ENCODE data around the gene SEMA6D. TPM values are rescaled to one million over a fixed set of nuclear protein-coding genes. Genes with fewer than 3 reads are reported as not detected.

The SEMA6D gene
- total RNA-seq, 4 donors from 2014 or later, result 23.3 to 59.4 (median 42.7) TPM

DNA sequence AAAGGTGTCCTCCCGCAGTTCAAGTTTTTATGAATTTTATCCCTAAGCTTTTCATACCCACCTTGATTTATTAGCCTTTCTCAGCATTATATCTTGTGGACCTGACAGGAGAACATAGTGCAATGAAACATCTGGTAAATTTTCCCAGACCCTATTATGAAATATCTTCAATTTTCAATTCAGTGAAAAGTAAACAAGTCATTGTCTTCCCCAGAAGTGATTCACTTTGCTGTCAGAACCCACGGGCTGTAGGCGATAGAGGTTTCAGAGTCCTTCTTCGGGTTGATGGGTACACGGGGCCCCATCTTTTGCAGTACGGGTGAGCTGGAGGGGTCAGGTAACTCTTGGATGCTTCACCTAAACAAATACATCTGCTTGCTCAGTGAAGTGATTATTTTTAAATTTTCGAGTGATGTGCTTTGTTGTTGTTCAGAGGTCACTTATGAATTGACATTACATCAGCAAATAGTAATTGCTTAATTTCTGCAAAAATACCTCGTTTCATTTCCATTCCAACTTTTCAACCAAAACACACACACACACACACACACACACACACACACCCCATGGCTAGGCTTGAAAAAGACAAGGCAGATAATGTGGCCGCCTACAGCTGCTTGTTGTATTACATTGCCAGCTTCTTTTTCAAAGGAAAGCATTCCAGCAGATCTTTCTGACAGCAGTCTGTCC is 102.9 kb downstream of the SEMA6D start:
- in situ Hi-C loops (cut with MboI; ENCODE audit: low pct_ligation_motif_present in 1 of 4, low pct_unique_long_range_greater_than_20kb in 1 of 4, low sequenced_read_pairs in 3 of 4), result no loop called here
- peaks cover 0 to 7% (median 0%) of the 10 kb centered on the region in 4 donors for H3K4me1 ChIP-seq

DNA sequence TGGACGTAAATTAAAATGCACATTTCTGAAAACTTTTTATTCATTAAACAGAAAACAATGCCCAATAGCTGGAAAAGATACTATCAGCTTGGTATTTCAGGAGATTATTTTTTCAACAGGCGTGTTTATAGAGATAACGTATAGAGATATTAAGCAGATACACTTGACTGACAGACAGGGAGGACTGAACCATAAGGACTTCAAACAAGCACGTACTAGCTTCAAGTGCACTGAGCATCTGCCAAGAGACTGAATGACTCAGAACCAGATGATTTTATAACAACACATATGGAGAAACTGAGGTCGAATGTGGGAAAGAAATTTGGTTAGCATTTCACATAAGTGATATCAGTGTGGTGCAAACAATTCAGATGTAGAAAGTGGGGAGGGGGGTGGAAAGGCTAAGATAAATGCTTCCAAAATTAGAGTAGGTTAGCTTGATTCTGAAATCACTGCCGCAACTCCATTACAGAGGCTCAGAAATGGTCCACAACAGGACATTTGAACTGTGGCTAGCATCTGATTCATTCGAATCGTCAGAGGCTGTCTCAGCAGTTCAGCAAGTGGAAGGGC is 103.5 kb downstream of the SEMA6D start:
- 45 to 61% methylated on average over 8 of the region's 8 CpGs for WGBS, 2 donors (ENCODE audit: low coverage in 1 of 2)
- no peak for TF ChIP-seq POLR2A (IDR thresholded peaks at IDR 0.05)
- TF ChIP-seq, protein P1, sequence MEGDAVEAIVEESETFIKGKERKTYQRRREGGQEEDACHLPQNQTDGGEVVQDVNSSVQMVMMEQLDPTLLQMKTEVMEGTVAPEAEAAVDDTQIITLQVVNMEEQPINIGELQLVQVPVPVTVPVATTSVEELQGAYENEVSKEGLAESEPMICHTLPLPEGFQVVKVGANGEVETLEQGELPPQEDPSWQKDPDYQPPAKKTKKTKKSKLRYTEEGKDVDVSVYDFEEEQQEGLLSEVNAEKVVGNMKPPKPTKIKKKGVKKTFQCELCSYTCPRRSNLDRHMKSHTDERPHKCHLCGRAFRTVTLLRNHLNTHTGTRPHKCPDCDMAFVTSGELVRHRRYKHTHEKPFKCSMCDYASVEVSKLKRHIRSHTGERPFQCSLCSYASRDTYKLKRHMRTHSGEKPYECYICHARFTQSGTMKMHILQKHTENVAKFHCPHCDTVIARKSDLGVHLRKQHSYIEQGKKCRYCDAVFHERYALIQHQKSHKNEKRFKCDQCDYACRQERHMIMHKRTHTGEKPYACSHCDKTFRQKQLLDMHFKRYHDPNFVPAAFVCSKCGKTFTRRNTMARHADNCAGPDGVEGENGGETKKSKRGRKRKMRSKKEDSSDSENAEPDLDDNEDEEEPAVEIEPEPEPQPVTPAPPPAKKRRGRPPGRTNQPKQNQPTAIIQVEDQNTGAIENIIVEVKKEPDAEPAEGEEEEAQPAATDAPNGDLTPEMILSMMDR (IDR thresholded peaks at IDR 0.05), result no peak
- TF ChIP-seq POLR2AphosphoS5 (IDR thresholded peaks at IDR 0.05), result no peak
- TF ChIP-seq EP300 (IDR thresholded peaks at IDR 0.05; ENCODE audit: low read depth), result no peak
- H3K27ac ChIP-seq, result no peak overlapping the region
- DNase-seq, result no peak
- H3K4me1 ChIP-seq, result peaks cover 0 to 7% (median 0%) of the 10 kb centered on the region in 4 donors
- intact Hi-C loops (cut with DNase I; ENCODE audit: low total_unique reads), result no loop called here
- no peaks in the 10 kb centered on the region for H3K36me3 ChIP-seq
- H3K27me3 ChIP-seq, result no peaks in the 10 kb centered on the region
- no peaks in the 10 kb centered on the region for H3K9me3 ChIP-seq
- H3K4me3 ChIP-seq, result no peak overlapping the region
- in situ Hi-C loops (cut with MboI; ENCODE audit: low pct_ligation_motif_present in 1 of 4, low pct_unique_long_range_greater_than_20kb in 1 of 4, low sequenced_read_pairs in 3 of 4), result no loop called here

More for the DNA sequence above, 102.9 kb downstream of the SEMA6D start:
- H3K9me3 ChIP-seq, result no peaks in the 10 kb centered on the region
- H3K27ac ChIP-seq, result no peak overlapping the region
- no peak for DNase-seq
- 57 to 81% methylated on average over 8 to 9 of the region's 9 CpGs for WGBS, 2 donors (ENCODE audit: low coverage in 1 of 2)
- no peak overlapping the region for H3K4me3 ChIP-seq
- no peaks in the 10 kb centered on the region for H3K36me3 ChIP-seq
- no peaks in the 10 kb centered on the region for H3K27me3 ChIP-seq
- no peak for TF ChIP-seq EP300 (IDR thresholded peaks at IDR 0.05; ENCODE audit: low read depth)
- no peak for TF ChIP-seq POLR2A (IDR thresholded peaks at IDR 0.05)
- TF ChIP-seq, protein P1 (IDR thresholded peaks at IDR 0.05), result no peak
- TF ChIP-seq POLR2AphosphoS5 (IDR thresholded peaks at IDR 0.05), result no peak
- intact Hi-C loops (cut with DNase I; ENCODE audit: low total_unique reads), result no loop called here

DNA sequence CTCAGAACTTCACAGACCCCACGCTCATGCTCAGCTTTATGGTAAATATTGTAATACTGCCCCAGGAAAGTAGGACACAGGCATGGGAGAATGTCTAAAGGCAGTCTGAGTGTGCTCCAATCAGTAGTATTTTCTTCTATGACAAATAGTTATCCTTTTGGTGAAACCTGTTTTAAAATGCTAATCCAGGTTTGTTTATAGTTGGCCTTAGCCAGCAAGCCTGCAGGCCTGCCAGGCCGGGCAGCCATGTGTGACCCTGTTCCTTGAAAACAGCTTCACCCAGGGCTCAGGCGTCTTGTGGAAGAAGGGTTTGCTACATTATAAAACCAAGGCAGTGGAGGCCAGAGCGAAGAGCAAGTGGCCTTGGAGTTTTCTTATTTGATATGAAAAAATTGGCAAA is 104.7 kb downstream of the SEMA6D start:
- intact Hi-C loops (cut with DNase I; ENCODE audit: low total_unique reads) (no loop called here), in situ Hi-C loops (cut with MboI; ENCODE audit: low pct_ligation_motif_present in 1 of 4, low pct_unique_long_range_greater_than_20kb in 1 of 4, low sequenced_read_pairs in 3 of 4) (no loop called here)
- Histone ChIP-seq H3K27ac (no peak overlapping the region), H3K27me3 (no peaks in the 10 kb centered on the region), H3K36me3 (no peaks in the 10 kb centered on the region), H3K4me3 (no peak overlapping the region), H3K4me1 (peaks cover 0 to 7% (median 0%) of the 10 kb centered on the region in 4 donors), H3K9me3 (no peaks in the 10 kb centered on the region)
- 73 to 81% methylated on average over 3 to 4 of the region's 4 CpGs for WGBS, 2 donors (ENCODE audit: low coverage in 1 of 2)
- TF ChIP-seq, protein P1 (IDR thresholded peaks at IDR 0.05), result no peak
- TF ChIP-seq POLR2AphosphoS5 (IDR thresholded peaks at IDR 0.05), result no peak
- no peak for TF ChIP-seq POLR2A (IDR thresholded peaks at IDR 0.05)
- TF ChIP-seq EP300 (IDR thresholded peaks at IDR 0.05; ENCODE audit: low read depth), result no peak
- DNase-seq, result no peak

Measured in transverse colon (tissue), 4 donors.